HG03432 (cell line): ENCODE data around the gene PSMD13.

Experiments
- ATAC-seq: cut with Tn5 transposase; IDR thresholded peaks from one replicate; pipeline ENCODE4 v1.9.1; 2021; ENCODE audit warnings: mild to moderate bottlenecking, moderate library complexity; ENCODE audit not compliant: unreplicated experiment

The PSMD13 gene

DNA sequence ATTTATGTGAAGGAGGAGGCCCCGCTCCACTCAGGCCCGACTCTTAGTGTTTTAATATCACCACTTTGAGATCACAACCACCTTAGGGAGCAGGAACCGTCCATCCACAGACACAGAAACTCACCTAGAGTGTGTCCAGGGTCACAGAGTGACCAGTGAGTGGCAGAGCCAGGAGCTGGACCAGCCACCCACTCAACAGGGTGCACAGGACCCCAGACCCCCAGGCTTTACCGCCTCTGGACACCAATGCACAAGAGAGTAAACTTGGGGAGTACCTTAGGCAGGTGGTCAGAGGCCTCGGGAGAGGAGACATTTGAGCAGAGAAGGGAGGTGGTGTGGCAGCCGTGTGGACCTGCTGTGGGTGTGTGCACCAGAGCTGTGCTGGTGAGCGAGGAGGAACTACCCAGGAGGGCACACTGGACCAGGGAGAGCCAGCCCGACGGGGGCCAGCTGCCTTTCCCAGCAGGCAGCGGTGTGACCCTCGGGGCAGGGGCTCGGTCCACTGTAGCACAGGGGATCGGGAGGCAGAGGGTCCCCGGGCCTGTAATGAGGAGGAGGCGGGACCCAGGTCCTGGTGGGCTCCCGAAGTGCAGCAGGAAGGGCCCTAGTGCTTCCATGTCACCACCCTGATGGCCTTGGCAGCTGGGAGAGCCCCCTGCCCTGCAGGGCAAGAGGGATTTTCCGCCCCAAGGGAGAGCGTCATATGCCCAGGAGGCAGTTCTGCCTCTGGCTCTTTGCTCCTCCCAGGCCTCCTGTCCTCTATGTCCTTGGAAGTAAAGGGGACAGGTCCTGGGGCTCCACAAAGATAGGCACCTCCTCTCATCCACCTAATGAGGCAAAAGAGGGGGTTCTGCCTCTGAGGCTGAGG, 33.9 kb downstream of the PSMD13 start:
- no peak for ATAC-seq

GRCh38 chr11:271319-271715, 34.5 kb downstream of the PSMD13 start:
- ATAC-seq = no peak

- ATAC-seq = no peak
Measured at GRCh38 chr11:272195-272930, 35.6 kb downstream of the PSMD13 start.

DNA sequence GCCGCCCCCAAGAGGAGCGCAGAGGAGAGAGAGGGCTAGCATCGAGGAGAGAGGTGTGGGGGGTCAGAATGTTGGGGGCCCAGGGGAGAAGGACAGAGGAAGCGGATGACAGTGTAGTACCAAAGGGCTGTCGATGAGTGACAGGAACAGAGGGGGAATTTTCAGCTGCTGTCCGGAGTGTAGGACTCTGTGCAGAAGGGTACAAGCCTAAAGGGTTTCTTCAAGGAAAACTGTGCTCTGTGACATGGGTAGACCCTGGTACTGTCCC, 36.1 kb downstream of the PSMD13 start:
- ATAC-seq = no peak

- no peak for ATAC-seq
Measured at GRCh38 chr11:276219-276618, 39.4 kb downstream of the PSMD13 start.

DNA sequence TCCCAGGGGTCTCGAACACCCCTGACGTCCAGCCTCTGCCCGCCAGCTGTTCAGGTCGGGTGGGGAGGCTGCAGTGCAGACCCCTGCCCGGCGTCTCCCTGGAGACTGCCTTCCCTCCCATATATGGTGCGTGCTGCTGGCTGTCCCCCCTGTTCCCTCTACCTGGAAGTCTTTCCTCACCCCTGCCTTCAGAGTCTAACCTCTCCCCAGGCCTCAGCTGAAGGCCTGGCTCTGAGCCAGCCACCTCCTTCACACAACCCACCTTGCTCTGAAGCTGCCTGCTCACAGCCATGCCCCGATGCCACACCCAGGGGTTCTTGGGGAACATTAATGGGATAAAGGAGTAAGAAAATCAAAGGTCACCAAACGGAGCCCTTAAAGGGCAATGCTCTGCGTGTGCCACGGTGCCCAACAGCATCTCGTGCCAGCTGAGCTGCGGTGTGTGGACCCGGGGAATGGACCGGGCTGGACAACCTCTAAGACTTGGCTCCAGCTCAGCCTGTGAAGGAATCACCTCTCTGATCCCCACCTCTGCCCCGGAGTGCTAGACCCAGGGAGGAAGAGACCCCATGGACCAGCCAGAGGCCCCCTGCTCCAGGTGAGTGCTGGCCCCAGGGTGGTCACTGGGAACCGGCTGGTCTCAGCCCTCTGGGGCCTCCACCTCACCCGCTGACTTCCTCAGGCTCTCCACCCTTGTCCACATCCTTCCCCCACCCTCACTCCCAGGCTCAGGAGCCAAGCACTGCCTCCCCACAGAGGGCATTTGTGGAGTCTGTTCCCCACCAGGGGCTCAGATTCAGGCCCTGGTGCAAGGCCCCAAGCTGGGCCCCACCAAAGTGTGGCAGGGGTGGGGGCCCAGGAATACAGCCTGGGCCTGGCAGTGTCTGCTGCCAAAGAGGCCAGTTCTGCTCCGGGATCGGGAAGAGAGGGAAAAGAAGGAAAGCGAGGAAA, 41.5 kb downstream of the PSMD13 start, which contains the start of gene NLRP6:
NLRP6 (plus strand) TSS at position 407 of the 951 bp plus-strand sequence; CDS start at position 570, 163 bp downstream.
- no peak for ATAC-seq

- no peak for ATAC-seq
Measured at GRCh38 chr11:279040-279965, 42.5 kb downstream of the PSMD13 start.

DNA sequence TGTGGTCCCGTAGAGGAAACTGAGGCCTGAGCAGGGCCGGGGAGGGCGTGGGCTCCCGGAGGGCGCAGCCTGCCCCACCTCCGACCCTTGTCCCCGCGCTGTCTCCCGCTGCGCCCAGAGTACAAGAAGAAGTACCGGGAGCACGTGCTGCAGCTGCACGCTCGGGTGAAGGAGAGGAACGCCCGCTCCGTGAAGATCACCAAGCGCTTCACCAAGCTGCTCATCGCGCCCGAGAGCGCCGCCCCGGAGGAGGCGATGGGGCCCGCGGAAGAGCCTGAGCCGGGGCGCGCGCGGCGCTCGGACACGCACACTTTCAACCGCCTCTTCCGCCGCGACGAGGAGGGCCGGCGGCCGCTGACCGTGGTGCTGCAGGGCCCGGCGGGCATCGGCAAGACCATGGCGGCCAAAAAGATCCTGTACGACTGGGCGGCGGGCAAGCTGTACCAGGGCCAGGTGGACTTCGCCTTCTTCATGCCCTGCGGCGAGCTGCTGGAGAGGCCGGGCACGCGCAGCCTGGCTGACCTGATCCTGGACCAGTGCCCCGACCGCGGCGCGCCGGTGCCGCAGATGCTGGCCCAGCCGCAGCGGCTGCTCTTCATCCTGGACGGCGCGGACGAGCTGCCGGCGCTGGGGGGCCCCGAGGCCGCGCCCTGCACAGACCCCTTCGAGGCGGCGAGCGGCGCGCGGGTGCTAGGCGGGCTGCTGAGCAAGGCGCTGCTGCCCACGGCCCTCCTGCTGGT, 43.4 kb downstream of the PSMD13 start:
- no peak for ATAC-seq

DNA sequence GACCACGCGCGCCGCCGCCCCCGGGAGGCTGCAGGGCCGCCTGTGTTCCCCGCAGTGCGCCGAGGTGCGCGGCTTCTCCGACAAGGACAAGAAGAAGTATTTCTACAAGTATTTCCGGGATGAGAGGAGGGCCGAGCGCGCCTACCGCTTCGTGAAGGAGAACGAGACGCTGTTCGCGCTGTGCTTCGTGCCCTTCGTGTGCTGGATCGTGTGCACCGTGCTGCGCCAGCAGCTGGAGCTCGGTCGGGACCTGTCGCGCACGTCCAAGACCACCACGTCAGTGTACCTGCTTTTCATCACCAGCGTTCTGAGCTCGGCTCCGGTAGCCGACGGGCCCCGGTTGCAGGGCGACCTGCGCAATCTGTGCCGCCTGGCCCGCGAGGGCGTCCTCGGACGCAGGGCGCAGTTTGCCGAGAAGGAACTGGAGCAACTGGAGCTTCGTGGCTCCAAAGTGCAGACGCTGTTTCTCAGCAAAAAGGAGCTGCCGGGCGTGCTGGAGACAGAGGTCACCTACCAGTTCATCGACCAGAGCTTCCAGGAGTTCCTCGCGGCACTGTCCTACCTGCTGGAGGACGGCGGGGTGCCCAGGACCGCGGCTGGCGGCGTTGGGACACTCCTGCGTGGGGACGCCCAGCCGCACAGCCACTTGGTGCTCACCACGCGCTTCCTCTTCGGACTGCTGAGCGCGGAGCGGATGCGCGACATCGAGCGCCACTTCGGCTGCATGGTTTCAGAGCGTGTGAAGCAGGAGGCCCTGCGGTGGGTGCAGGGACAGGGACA, 44.1 kb downstream of the PSMD13 start:
- no peak for ATAC-seq

DNA sequence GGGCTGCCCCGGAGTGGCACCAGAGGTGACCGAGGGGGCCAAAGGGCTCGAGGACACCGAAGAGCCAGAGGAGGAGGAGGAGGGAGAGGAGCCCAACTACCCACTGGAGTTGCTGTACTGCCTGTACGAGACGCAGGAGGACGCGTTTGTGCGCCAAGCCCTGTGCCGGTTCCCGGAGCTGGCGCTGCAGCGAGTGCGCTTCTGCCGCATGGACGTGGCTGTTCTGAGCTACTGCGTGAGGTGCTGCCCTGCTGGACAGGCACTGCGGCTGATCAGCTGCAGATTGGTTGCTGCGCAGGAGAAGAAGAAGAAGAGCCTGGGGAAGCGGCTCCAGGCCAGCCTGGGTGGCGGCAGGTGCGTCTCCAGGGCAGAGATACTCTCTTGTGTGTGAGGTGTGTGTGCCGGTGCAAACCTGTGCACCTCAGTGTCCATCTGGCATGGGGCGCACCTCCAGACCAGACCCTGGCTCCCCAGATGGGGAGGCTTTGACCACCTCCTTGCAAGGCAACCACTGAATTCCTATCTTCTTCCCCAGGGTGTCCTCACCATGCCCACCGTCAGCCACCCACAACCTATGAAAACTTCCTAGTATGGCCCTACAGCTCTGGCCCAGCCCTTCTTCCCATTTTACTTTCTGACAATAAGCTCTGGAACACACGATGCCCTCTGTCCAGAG, 44.8 kb downstream of the PSMD13 start:
- no peak for ATAC-seq

DNA sequence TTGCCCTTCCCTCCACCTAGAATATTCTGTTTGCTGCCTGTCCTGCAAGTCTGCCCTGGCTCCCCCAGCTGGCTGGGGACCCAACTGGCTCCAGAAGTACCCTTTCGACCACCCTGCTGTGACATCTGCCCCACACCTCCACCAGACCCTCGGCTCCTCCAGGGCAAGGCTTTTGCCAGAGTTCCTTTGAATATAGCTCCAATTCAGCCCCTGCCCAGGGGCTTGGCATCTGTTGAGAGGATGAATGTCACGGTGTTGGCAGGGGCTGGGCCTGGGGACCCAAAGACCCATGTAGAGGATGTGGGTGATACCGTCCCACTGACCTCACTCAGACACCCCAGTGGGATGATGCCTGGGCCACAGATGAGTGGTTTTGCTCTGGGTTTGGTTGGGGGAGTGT, 45.4 kb downstream of the PSMD13 start:
- ATAC-seq = no peak

DNA sequence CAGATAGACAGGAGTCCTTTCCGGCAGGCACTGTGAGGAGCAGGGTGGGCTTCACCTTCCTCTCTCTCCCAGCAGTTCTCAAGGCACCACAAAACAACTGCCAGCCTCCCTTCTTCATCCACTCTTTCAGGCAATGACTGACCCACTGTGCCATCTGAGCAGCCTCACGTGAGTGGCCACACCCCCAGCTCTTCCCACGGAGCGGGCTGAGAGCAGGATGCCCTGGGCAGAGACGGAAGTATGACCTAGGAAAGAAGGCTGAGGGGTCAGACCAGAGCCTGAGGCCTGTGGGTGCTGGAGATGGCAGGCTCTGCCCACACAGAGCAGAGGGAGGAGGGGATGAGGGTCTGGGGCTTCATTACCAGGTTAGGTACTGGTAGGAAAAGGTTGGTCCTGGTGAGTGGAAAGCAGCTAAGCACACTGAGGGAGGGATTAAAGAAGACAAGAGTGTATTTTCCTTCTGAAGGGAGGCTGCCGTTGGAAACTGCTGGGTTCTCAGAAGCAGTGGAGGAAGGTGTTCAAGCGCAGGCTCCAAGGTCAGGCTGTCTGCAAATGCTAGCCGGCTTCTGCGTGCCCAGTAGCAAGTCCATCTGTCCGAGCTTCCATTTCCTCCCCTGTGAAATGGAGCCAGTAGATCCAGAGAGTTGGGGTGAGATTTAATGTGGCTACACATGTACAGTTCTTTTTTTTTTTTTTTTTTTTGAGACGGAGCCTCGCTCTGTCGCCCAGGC, 46.0 kb downstream of the PSMD13 start:
- no peak for ATAC-seq

DNA sequence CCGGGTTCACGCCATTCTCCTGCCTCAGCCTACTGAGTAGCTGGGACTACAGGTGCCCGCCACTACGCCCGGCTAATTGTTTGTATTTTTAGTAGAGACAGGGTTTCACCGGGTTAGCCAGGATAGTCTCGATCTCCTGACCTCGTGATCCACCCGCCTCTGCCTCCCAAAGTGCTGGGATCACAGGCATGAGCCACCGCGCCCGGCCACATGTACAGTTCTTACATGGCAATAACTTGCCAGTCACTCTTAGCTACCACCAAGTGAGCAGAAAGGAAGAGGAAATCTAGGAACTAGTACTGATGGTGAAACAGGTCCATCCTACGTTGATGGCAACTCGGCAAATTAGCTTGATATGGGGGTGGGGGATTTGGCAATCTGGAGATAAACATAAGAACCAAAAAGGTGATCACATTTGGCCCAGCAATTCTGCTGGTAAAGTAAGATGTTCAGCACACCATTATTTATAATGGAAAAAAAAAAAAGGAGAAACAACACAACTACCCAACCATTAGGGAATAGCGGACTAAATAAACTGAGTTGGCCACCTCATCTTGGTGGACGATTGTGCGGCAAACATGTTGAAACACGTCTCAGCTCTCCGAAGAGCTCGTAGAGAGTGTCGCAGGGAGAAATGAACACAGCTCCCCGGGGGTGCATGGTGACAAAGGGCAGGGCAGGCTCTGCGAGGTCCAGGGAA, 46.8 kb downstream of the PSMD13 start:
- ATAC-seq = no peak

DNA sequence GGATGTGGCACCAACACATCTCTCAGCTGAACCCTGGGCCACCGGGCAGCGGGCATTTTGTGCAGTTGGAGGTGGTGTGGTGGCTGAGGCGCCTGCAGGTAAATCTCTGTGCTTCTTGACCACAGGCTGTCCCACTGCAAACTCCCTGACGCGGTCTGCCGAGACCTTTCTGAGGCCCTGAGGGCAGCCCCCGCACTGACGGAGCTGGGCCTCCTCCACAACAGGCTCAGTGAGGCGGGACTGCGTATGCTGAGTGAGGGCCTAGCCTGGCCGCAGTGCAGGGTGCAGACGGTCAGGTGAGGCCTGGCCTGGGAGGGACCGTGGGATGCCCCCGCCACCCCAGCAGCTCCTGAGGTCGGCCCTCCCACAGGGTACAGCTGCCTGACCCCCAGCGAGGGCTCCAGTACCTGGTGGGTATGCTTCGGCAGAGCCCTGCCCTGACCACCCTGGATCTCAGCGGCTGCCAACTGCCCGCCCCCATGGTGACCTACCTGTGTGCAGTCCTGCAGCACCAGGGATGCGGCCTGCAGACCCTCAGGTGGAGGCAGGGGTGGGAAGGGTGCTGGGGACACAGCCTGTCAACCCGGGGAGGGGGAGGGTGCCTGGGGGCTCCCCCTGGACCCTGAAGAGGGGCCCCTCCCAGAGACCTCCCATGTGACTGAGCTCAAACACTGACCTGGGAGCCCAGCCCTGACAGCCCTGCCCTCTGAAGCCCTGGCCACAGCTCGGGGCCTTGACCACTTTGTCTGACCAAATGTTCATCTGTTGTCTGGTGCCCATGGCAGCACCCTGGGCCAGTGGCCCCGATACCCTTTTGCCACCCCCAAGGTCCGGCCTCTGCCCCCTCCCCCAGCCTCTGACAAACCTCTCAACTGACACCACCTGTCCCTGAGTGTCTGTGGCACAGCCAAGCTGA, 47.6 kb downstream of the PSMD13 start:
- ATAC-seq = no peak

DNA sequence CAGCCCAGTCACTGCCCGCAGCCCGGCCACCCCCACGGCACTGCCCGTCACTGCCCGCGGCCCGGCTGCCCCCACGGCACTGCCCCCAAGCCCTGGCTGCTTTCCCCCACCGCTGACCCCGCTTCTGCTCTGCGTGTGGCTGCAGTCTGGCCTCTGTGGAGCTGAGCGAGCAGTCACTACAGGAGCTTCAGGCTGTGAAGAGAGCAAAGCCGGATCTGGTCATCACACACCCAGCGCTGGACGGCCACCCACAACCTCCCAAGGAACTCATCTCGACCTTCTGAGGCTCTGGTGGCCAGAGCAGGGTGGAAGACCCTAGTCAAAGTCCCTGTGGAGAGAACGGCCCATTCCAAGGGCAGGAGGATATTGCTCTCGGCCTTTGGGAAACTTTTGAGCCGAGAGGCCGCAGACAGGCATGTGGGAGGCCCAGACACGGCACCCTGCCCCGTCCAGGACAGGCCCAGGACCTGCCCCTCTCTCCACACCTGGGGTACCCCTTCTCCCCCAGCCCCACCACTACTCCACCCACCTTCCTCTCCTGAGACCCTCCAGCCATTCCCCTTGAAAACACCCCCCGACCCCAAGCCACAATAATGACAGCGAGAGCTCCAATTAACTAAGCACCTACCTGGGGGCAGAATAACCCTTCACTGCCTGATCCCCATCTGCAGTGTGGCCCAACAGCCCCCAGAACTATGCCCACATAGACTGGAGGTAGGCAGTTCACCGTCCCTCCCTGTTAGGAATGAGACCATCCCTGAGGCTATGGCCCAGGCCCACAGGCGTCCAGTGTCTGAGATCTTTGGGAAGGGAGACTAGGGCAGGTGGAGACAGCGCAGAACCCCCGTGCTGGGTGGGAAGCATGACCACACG, 48.5 kb downstream of the PSMD13 start:
- ATAC-seq = no peak
